Measurements from ENCODE around the gene LEPR. TPM values are rescaled to one million over a fixed set of nuclear protein-coding genes. Genes with fewer than 3 reads are reported as not detected.

LEPR gene
- 9.8 and 12.9 TPM in 2 replicates for total RNA-seq

GRCh38 chr1:65420590-65421350 is at the start of gene LEPR, which contains the start of gene LEPROT:
LEPR (plus strand) TSS chr1:65420668; CDS start chr1:65565566, 144,898 bp downstream.
LEPROT (plus strand) TSS chr1:65420668; CDS start chr1:65420725, 57 bp downstream.

Small RNA genes lying within 50 kb of the gene (small RNA-seq; reads per million reads assigned to genes)
- gene RNU2-15P, result not detected

Other genes starting within 250 kb of the LEPR start
- gene DNAJC6, start 111.1 kb upstream of the LEPR start, total RNA-seq, result 3.7 and 9.3 TPM in 2 replicates
- 70.9 and 75.2 TPM in 2 replicates for gene LEPROT, start within 50 bp of the LEPR start, total RNA-seq